Activated CD8-positive, alpha-beta memory T cell treated with anti-CD3 and anti-CD28 coated beads for 36 hours (primary cell): ENCODE results near the gene SARS2. TPM values are rescaled to one million over a fixed set of nuclear protein-coding genes. Genes with fewer than 3 reads are reported as not detected.
"Not testable (repeated sequence)": the region's sequence is repeated elsewhere in the genome, so short reads cannot be mapped to it uniquely, and the experiment has no call there.

ENCODE experiments used
- CTCF ChIA-PET: fragments of 350-600 bp; sonication (Branson Sonifier 250); formaldehyde crosslinking; loops from one replicate; lab custom pipeline; 2021; ENCODE audit warnings: antibody characterized with exemption; lab: Charles Lee
- POLR2A ChIA-PET: fragments of 350-600 bp; sonication (Branson Sonifier 250); formaldehyde crosslinking; loops from one replicate; lab custom pipeline; 2021; ENCODE audit warnings: antibody characterized with exemption; lab: Charles Lee
- total RNA-seq, 2 experiments: library from RNA; stranded (reverse); gene quantifications; one replicate each; pipeline ENCODE4 v1.2.3, GENCODE V29; 2021

Gene SARS2
- total RNA-seq = 10 to 100 TPM; 41.7 to 47.3 TPM

GRCh38 chr19:38929929-38930775 lies at the start of gene SARS2:
Gene SARS2 (minus strand): TSS chr19:38930763. CDS start chr19:38930736, 27 bp downstream.
- CTCF ChIA-PET = interaction anchor here (0.6 to 2.2 kb wide), 26 partner anchors 12 to 1684 kb away, joined by 3 to 13 read pairs (median 3); partner anchors contain the start of genes ACTN4, ECH1, FAM98C and RINL
- POLR2A ChIA-PET = interaction anchor here (0.5 to 1.5 kb wide), 5 partner anchors 42 to 1533 kb away, joined by 3 to 4 read pairs (median 3); no protein-coding TSS in a partner anchor

- CTCF ChIA-PET = interaction anchor here (1.0 kb wide), 1 partner anchor 72 kb away, joined by 5 read pairs; no protein-coding TSS in a partner anchor
- POLR2A ChIA-PET = no interaction called here
These were observed 49.2 kb upstream of the SARS2 start for GRCh38 chr19:38979812-38980211.

- POLR2A ChIA-PET = no interaction called here
These were observed 47.7 kb upstream of the SARS2 start for GRCh38 chr19:38978326-38978689.

GRCh38 chr19:38977445-38978325 lies 47.1 kb upstream of the SARS2 start:
- ChIA-PET CTCF (interaction anchor here (0.6 kb wide), 2 partner anchors 16 to 135 kb away, joined by 3 to 4 read pairs; no protein-coding TSS in a partner anchor), POLR2A (interaction anchor here (0.7 kb wide), 1 partner anchor 317 kb away, joined by 3 read pairs; no protein-coding TSS in a partner anchor)

More at GRCh38 chr19:38978326-38978689, 47.7 kb upstream of the SARS2 start:
- CTCF ChIA-PET = interaction anchor here (0.6 kb wide), 1 partner anchor 17 kb away, joined by 3 read pairs; no protein-coding TSS in a partner anchor

- ChIA-PET CTCF (interaction anchor here (0.9 kb wide), 1 partner anchor 40 kb away, joined by 3 read pairs; no protein-coding TSS in a partner anchor), POLR2A (no interaction called here)
These were observed 45.3 kb upstream of the SARS2 start for GRCh38 chr19:38975861-38976271.

GRCh38 chr19:38975214-38975860 lies 44.8 kb upstream of the SARS2 start, which contains the start of gene FBXO17:
Gene FBXO17 (minus strand): TSS chr19:38975742. CDS start chr19:38950319, 25,423 bp downstream.
- POLR2A ChIA-PET = no interaction called here
- CTCF ChIA-PET = interaction anchor here (0.9 kb wide), 1 partner anchor 39 kb away, joined by 3 read pairs; no protein-coding TSS in a partner anchor

- ChIA-PET POLR2A (no interaction called here), CTCF (no interaction called here)
These were observed 44.2 kb upstream of the SARS2 start for GRCh38 chr19:38974624-38975213.

GRCh38 chr19:38971672-38972071 lies 41.1 kb upstream of the SARS2 start:
- CTCF ChIA-PET = no interaction called here
- POLR2A ChIA-PET = no interaction called here

GRCh38 chr19:38970664-38971532 lies 40.3 kb upstream of the SARS2 start:
- POLR2A ChIA-PET = no interaction called here
- CTCF ChIA-PET = interaction anchor here (0.7 kb wide), 1 partner anchor 476 kb away, joined by 5 read pairs; no protein-coding TSS in a partner anchor

GRCh38 chr19:38966149-38966548 lies 35.6 kb upstream of the SARS2 start:
- CTCF ChIA-PET = interaction anchor here (1.3 kb wide), 1 partner anchor 33 kb away, joined by 3 read pairs; no protein-coding TSS in a partner anchor
- POLR2A ChIA-PET = not testable (repeated sequence)

- ChIA-PET CTCF (interaction anchor here (0.6 kb wide), 1 partner anchor 157 kb away, joined by 3 read pairs; no protein-coding TSS in a partner anchor), POLR2A (no interaction called here)
These were observed 34.2 kb upstream of the SARS2 start for GRCh38 chr19:38964738-38965137.

GRCh38 chr19:38959618-38960017 lies 29.1 kb upstream of the SARS2 start:
- POLR2A ChIA-PET = no interaction called here
- CTCF ChIA-PET = interaction anchor here (0.6 to 1.6 kb wide), 2 partner anchors 92 to 140 kb away, joined by 3 read pairs; no protein-coding TSS in a partner anchor

GRCh38 chr19:38958301-38958700 lies 27.7 kb upstream of the SARS2 start:
- POLR2A ChIA-PET = no interaction called here
- CTCF ChIA-PET = interaction anchor here (0.6 to 1.6 kb wide), 4 partner anchors 9 to 151 kb away, joined by 3 to 4 read pairs (median 3); no protein-coding TSS in a partner anchor

- POLR2A ChIA-PET = no interaction called here
- CTCF ChIA-PET = interaction anchor here (0.6 kb wide), 1 partner anchor 14 kb away, joined by 3 read pairs; no protein-coding TSS in a partner anchor
These were observed 25.7 kb upstream of the SARS2 start for GRCh38 chr19:38956264-38956663.

GRCh38 chr19:38953677-38954076 lies 23.1 kb upstream of the SARS2 start:
- CTCF ChIA-PET = interaction anchor here (1.4 kb wide), 1 partner anchor 156 kb away, joined by 6 read pairs; no protein-coding TSS in a partner anchor

GRCh38 chr19:38952395-38953165 lies 22.0 kb upstream of the SARS2 start:
- ChIA-PET CTCF (interaction anchor here (0.7 kb wide), 1 partner anchor 12 kb away, joined by 3 read pairs; no protein-coding TSS in a partner anchor), POLR2A (no interaction called here)

More at GRCh38 chr19:38953677-38954076, 23.1 kb upstream of the SARS2 start:
- POLR2A ChIA-PET = no interaction called here
